Right ventricle myocardium superior (tissue), 1 donor: ENCODE data around the gene TMEM150C. TPM values are rescaled to one million over a fixed set of nuclear protein-coding genes. Genes with fewer than 3 reads are reported as not detected.

ENCODE experiments used
- ATAC-seq: fragments of 200-7000 bp; cut with Tn5 transposase; one replicate; pipeline ENCODE4 v1.9.1; 2020; ENCODE audit warnings: mild to moderate bottlenecking; ENCODE audit not compliant: poor library complexity
- DNase-seq: peaks from one replicate; pipeline ENCODE4 v3.0.0-alpha.2; 2020
- intact Hi-C: fragments of 100-400 bp; cut with DNase I; formaldehyde crosslinking; loops from one replicate; pipeline ENCODE4 v1.11.2; 2022
- total RNA-seq: library from RNA; stranded (reverse); fragmentation: NEBNext Ultra II Directional; extraction: Animal tissue kit (Norgen Biotek cat#: 25700); gene quantifications from one replicate; pipeline ENCODE4 v1.2.1, GENCODE V29; 2021
- donor health status: DM: no; HTN: yes; CAD: no; lungs with severe emphysema.

The TMEM150C gene
- total RNA-seq, 1 donor from 2014 or later, result 19.4 TPM

DNA sequence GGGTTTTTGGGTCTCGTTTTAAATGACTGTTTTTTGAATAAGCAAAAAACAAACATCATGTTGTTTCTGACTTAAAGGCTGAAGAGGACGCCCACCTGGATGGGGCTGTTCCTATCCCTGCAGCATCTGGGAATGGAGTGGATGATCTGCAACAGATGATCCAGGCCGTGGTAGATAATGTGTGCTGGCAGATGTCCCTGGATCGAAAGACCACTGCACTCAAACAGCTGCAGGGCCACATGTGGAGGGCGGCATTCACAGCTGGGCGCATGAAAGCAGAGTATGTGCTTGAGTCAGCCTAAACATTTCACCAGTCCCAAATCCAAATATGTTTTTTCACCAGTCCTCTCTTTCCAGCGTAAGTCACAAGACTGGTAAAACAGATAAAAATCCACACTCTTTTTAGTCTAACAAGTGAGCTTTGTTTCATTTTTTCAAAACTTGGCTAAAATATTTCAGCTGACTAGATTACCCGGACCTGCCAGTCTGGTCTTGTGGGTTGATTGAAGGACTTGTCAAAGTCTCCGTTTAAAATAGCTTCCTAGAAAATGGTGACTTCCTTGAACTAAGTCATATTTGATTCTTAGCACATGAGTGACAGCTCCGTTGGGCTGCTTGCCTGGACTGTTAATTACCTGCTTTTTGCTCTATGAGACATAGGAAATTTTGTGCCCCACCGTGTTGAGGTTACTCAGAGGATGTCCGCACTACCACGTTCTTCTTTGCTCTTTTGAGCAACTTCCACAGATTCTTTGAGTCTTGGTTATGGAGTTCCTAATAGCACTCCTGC, 110.6 kb downstream of the TMEM150C start:
- intact Hi-C loops, result no loop called here
- no peak for ATAC-seq
- no peak for DNase-seq

- no peak for DNase-seq
- intact Hi-C loops, result no loop called here
- no peak for ATAC-seq
Observed at GRCh38 chr4:82447886-82448285, 113.9 kb downstream of the TMEM150C start.

GRCh38 chr4:82439088-82439487, 122.7 kb downstream of the TMEM150C start:
- ATAC-seq, result no peak
- DNase-seq, result no peak
- intact Hi-C loops, result loop anchor here (10.0 kb wide), 2 partner anchors 154 to 456 kb away; partner anchors contain the start of gene SEC31A

GRCh38 chr4:82437285-82438005, 124.3 kb downstream of the TMEM150C start:
- ATAC-seq (no peak), DNase-seq (no peak)
- intact Hi-C loops, result loop anchor here (10.0 kb wide), 2 partner anchors 153 to 457 kb away; partner anchors contain the start of gene SEC31A

DNA sequence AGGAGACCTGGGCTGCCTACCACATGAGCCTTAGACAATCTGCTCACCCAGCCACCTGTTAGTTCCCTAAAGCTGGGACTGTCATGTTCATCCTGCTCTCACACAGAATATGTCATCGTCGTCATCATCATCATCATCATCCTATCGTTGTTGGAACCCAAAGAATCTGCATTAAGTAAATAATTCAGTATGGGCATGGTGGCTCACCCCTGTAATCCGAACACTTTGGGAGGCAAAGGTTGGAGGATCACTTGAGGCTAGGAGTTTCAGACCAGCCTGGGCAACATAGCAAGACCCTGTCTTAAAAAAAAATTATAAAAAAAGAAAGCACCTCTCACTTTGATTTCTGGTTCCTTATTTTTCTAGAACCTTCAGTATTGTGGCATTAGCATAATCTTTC, 125.0 kb downstream of the TMEM150C start:
- DNase-seq, result no peak
- no peak for ATAC-seq
- intact Hi-C loops, result loop anchor here (10.0 kb wide), 2 partner anchors 152 to 458 kb away; partner anchors contain the start of gene SEC31A

DNA sequence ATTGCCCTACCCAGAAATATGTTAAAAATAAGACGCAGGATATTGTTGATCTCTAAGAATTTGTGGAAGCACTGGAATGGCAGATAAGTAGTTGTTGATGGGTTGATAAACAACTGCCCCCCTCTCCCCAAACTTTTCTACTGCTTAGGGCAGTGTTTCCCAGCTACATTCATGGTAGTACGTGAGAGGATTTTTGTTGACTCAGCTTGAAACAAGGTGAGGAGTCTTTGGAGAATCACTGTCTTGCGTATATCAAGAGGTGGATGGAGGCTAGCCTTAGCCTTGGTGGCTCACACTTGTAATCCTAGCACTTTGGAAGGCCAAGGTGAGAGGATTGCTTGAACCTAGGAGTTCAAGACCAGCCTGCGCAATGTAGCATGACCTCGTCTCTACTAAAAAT, 125.7 kb downstream of the TMEM150C start:
- intact Hi-C loops, result loop anchor here (10.0 kb wide), 2 partner anchors 151 to 459 kb away; partner anchors contain the start of gene SEC31A
- DNase-seq, result no peak
- no peak for ATAC-seq

GRCh38 chr4:82434949-82435348, 126.8 kb downstream of the TMEM150C start:
- intact Hi-C loops, result loop anchor here (10.0 kb wide), 2 partner anchors 150 to 460 kb away; partner anchors contain the start of gene SEC31A

DNA sequence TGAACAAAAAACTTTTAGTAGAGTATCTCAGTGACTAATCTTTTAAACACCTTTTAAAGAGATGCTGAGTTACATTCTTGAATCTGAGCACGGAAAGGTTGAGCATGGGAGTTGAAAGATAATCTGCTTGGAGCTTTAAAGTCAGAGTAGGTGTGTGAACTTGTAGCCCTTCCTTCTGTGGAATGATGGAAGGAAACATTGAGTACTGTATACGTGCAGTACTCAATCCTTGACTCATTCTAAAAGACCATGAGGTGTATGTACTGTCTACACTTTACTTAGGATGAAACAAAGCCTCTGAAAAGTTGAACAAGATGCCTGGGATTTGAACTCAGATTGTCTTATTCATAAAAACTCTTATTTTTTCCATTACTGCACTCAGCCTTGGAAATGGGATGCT, 128.0 kb downstream of the TMEM150C start:
- DNase-seq, result no peak
- intact Hi-C loops, result loop anchor here (10.0 kb wide), 2 partner anchors 149 to 461 kb away; partner anchors contain the start of gene SEC31A
- no peak for ATAC-seq

More at GRCh38 chr4:82434949-82435348, 126.8 kb downstream of the TMEM150C start:
- DNase-seq (no peak), ATAC-seq (no peak)

Other genes starting within 250 kb of the TMEM150C start
- gene HNRNPD, start 188.0 kb downstream of the TMEM150C start, total RNA-seq, result 110 TPM
- 104 TPM for gene HNRNPDL, start 131.5 kb downstream of the TMEM150C start, total RNA-seq
- 12.8 TPM for gene ENOPH1, start 131.4 kb downstream of the TMEM150C start, total RNA-seq
- 4.9 TPM for gene SCD5, start 236.8 kb upstream of the TMEM150C start, total RNA-seq